GM18517 (cell line): ENCODE data around the gene NAA40.

Experiments
- ATAC-seq: cut with Tn5 transposase; IDR thresholded peaks from one replicate; pipeline ENCODE4 v1.9.1; 2021; ENCODE audit warnings: mild to moderate bottlenecking, moderate library complexity; ENCODE audit not compliant: unreplicated experiment

NAA40 gene

GRCh38 chr11:64006398-64006797 lies 67.6 kb downstream of the NAA40 start:
- ATAC-seq: no peak
